SHP77 treated with DMSO at 0.1 percent for 48 hours (cell line): ENCODE results near the gene HTR3D.
A peak's percentile ranks its signal among the peaks of the same experiment; 100 is the strongest.
"Not testable (repeated sequence)": the region's sequence is repeated elsewhere in the genome, so short reads cannot be mapped to it uniquely, and the experiment has no call there.

Source experiments
- DNase-seq: peaks from one replicate; lab custom pipeline; 2025; lab: John Stamatoyannopoulos, UW

HTR3D gene

DNA sequence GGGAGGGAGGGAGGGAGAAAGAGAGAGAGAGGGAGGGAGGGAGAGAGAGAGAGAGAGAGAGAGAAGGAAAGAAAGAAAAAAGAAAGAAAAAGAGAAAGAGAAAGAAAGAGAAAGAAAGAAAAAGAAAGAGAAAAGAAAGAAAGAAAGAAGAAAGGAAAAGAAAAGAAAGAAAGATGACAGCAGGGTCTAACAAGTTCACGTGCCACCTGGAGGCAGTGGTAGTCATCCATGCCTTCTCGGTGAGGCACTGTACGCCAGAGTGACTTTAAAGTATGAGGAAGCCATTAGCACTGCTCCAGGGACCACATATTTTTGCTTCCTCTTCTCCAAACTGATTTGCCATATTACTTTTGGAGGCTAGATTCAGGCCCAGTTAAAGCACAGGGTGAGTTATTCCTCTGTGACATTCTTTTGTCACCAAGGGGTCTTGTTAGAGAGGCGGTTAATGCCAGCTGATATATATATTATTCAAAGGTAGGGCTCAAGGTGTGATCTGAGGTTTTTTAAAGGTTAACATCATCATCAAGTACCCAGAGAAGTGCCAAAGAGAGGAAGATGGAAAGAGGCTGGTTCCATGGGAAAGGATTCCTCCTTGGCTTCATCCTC is at the start of gene HTR3D:
HTR3D (plus strand) TSS at position 556 of the 606 bp plus-strand sequence; CDS start at position 556, 0 bp downstream.
- no peak for DNase-seq

- DNase-seq: no peak
Measured at GRCh38 chr3:183981990-183982644, 49.4 kb upstream of the HTR3D start.

GRCh38 chr3:183984127-183984740 is 47.3 kb upstream of the HTR3D start:
- no peak for DNase-seq

GRCh38 chr3:183984749-183985729 is 46.5 kb upstream of the HTR3D start:
- no peak for DNase-seq

GRCh38 chr3:183987000-183987600 is 44.4 kb upstream of the HTR3D start:
- no peak for DNase-seq

DNA sequence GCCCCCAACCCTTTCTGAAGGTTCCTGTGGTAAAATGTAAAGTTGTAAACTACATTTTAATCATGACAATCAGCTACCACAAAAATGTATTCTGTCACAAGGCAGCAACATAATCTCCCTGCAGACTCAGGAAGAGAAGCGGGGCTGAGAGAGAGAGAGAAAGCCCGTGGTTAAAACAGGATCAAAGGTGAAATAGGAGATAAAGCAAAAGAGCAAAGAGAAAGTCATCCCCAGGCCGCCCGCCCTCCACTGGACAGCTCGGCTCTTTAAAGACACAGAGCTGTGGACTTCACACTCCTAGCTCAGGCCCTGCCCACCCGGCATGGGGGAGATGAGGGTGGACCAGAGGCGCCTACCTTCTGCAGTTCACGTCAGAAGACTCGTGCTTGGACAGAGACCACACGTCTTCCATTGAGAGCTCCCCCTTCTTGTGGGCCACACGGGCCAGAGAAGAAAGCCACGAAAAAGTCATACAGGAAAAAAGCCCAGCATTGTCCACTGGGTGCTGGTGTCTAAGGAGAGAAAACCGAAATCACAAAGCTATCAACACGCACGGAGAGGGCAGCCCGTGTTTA is 43.2 kb upstream of the HTR3D start:
- no peak for DNase-seq

GRCh38 chr3:183991403-183991802 is 40.1 kb upstream of the HTR3D start:
- no peak for DNase-seq

GRCh38 chr3:184001761-184002160 is 29.8 kb upstream of the HTR3D start:
- DNase-seq: no peak

DNA sequence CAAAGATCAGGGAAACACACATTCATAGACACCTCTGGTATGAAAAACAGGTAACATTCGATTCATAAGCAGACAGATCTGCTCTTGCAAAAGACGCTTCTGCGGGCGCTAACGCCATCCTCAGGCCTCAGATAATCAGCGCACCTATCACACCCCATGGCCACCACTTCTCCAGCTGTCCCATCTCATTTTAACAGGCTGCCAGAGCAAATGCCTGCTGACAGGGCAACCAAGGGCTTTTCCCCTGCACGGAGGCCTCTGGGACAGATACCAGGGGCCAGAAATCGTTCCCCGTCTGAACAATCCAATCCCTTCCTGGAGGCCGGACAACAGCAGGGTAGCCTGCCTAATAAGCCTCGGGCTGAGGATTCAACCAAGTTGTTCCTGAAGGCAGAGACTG is 29.1 kb upstream of the HTR3D start:
- no peak for DNase-seq

DNA sequence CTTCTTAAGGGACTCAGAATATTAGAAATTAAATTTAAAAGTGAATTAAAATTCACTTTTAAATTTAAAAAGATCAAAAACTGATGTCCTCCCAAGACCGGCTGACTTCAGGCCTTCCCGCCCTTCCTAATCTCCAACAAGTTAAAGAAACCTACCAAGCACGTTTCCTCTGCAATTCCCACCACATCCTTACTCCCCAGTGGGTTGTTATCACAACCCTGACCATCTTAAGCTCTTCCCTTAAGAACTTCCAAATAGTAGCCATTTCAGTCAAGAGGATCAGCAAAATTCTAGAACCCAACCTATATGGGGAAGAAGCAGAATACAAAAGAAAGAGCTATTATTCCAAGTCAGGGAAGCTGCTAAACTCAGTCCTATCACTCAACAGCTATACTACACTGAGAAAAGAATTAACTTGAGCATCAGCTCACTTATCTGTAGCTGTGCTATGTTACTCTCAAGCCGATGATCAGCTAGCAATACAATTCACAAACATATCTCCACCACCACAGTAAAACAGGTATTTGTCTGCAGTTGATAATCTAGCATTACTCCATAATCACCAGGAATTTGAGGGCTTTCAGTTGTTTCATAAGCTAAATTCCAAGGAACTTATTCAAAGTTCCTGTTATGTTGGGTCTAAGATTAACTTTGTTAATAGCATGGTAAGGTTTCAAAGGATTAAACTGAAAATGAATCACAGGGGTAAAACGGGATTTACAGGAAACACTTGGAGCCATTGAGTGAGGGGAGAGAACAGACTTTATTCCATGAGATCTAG is 28.2 kb upstream of the HTR3D start:
- DNase-seq: no peak

- DNase-seq: no peak
Measured at GRCh38 chr3:184004476-184004875, 27.1 kb upstream of the HTR3D start.

DNA sequence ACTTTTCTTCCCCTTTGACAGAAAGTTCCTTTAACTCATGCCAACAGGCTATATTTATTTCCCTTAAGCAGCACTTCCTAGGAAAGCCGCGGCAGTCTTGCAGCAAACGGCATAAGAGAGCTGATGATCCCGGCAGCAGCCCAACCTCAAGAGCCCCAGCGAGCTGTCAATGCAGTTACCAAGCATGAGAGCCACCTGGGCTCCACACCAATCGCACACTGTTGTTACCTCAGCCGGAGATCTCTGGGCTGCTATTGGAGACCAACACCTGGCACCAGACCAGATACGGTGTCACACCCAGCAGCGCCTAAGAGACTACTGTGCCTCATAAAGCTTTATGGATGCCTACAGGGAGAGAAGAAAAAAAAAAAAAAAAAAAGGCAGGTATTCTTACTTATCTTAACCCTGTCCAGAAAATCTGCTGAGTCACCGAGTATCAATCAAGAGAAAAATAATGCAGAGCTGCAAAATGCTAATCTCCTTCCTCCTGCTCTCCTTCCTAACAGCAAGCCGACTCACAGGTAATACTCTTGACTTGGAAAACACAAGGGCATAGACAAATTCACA is 25.5 kb upstream of the HTR3D start:
- peak; percentile 83 for DNase-seq

DNA sequence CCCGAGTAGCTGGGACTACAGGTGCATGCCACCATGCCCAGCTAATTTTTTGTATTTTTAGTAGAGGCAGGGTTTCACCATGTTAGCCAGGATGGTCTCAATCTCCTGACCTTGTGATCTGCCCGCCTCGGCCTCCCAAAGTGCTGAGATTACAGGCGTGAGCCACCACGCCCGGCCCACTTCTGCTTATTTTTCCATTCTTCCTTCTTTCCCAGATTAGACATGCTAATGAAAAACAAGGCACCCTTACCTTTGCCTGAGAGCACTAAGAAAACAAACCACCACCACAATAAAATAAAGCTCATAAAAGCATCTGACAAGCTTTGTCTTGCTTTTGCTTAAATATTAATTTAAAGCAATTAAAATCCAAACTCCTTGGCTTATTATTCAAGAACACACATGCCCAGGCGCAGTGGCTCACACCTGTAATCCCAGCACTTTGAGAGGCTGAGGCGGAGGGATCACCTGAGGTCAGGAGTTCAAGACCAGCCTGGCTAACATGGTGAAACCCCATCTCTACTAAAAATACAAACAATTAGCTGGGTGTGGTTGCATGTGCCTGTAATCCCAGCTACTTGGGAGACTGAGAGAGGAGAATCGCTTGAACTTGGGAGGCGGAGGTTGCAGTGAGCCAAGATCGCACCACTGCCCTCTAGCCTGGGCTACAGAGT is 24.3 kb upstream of the HTR3D start:
- DNase-seq: not testable (repeated sequence)

GRCh38 chr3:184008161-184008560 is 23.4 kb upstream of the HTR3D start:
- DNase-seq: no peak

DNA sequence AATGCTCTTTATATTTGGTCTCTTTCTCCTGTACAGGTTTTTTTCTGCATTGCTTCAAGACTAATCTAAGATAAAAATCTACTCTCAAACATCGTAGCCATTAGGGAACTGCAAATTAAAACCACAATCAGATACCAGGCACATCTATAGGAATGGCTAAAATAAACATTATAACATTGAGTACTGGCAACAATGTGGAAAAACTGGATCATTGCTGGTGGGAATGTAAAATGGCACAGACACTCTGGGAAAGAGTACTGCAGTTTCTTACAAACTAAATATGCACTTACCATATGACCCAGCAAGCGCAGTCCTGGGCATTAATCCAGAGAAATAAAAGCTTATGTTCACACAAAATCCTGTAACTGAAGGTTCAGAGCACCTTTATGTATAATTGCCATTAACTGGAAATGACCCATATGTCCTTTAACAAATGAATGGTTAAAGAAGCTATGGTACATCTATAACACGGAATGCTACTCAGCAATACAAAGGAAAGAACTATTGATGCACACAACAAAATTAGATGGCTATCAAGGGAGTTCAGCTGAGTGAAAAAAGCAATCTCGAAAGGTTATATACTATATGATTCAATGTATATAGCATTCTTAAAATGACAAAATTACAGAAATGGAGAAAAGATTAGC is 20.2 kb upstream of the HTR3D start:
- no peak for DNase-seq

DNA sequence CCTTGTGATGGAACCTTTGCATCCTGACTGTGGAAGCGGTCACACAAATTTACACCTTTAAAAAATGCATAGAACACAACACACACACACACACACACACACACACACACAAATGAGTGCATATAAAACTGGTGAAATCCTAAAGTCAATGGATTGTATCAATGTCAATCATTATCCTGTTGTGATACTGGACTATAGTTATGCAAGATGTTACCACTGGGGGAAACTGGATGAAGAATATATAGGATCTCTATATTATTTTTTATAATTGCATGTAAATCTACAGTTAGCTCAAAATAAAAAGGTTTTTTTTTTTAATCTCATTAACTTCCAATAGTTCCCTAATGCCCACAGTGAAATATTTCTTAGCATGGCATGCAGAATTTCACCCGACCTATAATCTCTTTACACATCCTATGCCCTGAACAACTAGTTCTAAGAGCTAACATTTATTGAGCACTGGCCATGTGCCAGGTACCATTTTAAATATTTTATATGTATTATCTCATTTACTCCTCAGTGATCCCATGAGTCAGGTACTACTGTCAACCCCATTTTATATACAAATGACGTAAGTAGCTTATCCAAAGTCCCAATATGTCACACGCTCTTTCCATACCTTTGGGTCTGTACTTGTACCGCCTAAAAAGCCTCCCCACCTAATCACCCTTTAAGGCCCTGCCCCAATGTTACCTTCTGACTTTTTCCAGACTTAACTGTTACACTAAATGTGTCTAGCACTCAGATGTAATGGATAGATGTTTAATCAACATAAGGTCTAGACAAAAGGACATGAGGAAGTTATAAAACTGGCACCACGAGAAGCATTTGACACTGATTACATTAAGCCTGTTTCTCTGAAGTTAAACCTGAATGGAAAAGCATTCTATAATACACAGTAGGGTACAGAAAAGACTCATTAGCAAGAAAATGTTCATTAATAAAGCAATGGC is 19.3 kb upstream of the HTR3D start:
- DNase-seq: no peak

DNA sequence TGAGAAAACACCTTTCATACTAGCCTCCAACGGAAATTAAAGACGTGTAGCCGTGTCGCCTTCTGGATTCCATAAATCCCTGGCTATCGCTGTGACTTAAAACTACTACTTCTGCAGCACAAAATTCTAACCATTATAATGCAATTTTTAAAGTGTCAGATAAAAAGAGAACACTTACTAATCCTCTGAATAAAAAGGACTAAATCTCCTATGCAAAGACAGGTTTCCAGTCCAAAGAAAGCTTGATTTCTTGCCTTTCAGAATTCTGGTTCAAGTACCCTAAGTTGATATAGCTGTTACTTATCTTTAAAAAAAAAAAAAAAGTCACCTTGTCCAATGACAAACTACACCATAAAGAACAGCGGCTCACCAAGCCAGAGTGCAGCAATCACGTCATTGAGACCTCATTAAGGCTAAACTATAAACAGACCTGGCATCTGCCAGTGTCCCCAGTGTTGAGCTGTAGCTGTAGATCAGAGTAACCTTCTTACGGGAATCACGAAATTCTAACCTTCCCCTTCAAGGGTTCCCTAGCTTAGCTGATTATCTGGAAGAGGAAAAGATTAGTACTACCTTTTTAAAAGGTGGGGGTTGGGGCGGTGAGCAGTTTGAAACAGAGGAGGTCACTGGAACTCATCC is 16.0 kb upstream of the HTR3D start:
- peak; percentile 54 for DNase-seq

DNA sequence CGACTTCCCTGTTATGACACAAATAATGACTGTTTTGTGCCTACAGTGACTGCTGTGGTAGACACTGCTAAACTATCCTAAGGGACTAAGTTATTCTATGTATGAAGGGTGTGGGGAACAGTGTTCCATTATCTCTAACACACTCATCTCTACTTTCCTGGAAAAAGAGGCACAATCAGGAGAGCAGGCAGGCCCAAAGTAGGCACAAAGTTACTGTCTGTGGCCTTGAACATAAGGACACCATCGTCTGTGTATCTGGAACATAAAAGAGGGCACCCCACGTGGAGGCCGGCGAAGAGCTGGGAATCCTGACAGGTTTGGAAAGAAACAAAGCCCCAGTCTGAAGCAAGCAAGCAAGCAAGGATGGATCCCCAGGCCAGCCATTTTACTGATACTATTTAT is 15.4 kb upstream of the HTR3D start:
- DNase-seq: no peak
